HS-27A (cell line): ENCODE data around the gene TSPAN13.

Experiments
- DNase-seq: peaks from one replicate; pipeline ENCODE4 v3.0.0-alpha.2; 2012; ENCODE audit warnings: low read depth, missing footprints

Gene TSPAN13

GRCh38 chr7:16753102-16753931 lies at the start of gene TSPAN13:
TSS of gene TSPAN13 (plus strand) at chr7:16753755. CDS start at chr7:16753968, 213 bp downstream.
- DNase-seq: no peak

- DNase-seq: no peak
Measured at GRCh38 chr7:16708511-16708910, 45.0 kb upstream of the TSPAN13 start.

GRCh38 chr7:16708980-16709379 lies 44.6 kb upstream of the TSPAN13 start:
- DNase-seq: peak; percentile 26

GRCh38 chr7:16710651-16711050 lies 42.9 kb upstream of the TSPAN13 start:
- no peak for DNase-seq

GRCh38 chr7:16711730-16712129 lies 41.8 kb upstream of the TSPAN13 start:
- no peak for DNase-seq

GRCh38 chr7:16712916-16713315 lies 40.6 kb upstream of the TSPAN13 start:
- DNase-seq: no peak

- DNase-seq: no peak
Measured at GRCh38 chr7:16715928-16716327, 37.6 kb upstream of the TSPAN13 start.

- DNase-seq: no peak
Measured at GRCh38 chr7:16718111-16718656, 35.4 kb upstream of the TSPAN13 start.

- no peak for DNase-seq
Measured at GRCh38 chr7:16719699-16720098, 33.9 kb upstream of the TSPAN13 start.

GRCh38 chr7:16721541-16721940 lies 32.0 kb upstream of the TSPAN13 start:
- no peak for DNase-seq

- no peak for DNase-seq
Measured at GRCh38 chr7:16724344-16724743, 29.2 kb upstream of the TSPAN13 start.

- no peak for DNase-seq
Measured at GRCh38 chr7:16726189-16726588, 27.4 kb upstream of the TSPAN13 start.

GRCh38 chr7:16727736-16728135 lies 25.8 kb upstream of the TSPAN13 start:
- DNase-seq: no peak

- no peak for DNase-seq
Measured at GRCh38 chr7:16728811-16729210, 24.7 kb upstream of the TSPAN13 start.

- DNase-seq: no peak
Measured at GRCh38 chr7:16729541-16729940, 24.0 kb upstream of the TSPAN13 start.

- no peak for DNase-seq
Measured at GRCh38 chr7:16730937-16731336, 22.6 kb upstream of the TSPAN13 start.

GRCh38 chr7:16732828-16733227 lies 20.7 kb upstream of the TSPAN13 start:
- no peak for DNase-seq

- no peak for DNase-seq
Measured at GRCh38 chr7:16734148-16734726, 19.3 kb upstream of the TSPAN13 start.

- no peak for DNase-seq
Measured at GRCh38 chr7:16735020-16735419, 18.5 kb upstream of the TSPAN13 start.

GRCh38 chr7:16738011-16738688 lies 15.4 kb upstream of the TSPAN13 start:
- no peak for DNase-seq

- peak; percentile 55 for DNase-seq
Measured at GRCh38 chr7:16739863-16740622, 13.5 kb upstream of the TSPAN13 start.

- DNase-seq: no peak
Measured at GRCh38 chr7:16740623-16740953, 13.0 kb upstream of the TSPAN13 start.
